Measurements from ENCODE around the gene MESP2.

MESP2 gene

GRCh38 chr15:89822951-89823711, 47.0 kb downstream of the MESP2 start:
- no peaks in the 10 kb centered on the region for H3F3A ChIP-seq (ENCODE audit: low read depth)
- H3K9me3 ChIP-seq (ENCODE audit: insufficient read depth, low read depth, low read length), result no peaks in the 10 kb centered on the region
- H2AFZ ChIP-seq (ENCODE audit: low read length), result no peak overlapping the region
- H3K4me1 ChIP-seq (ENCODE audit: insufficient read depth, low read length, poor library complexity, severe bottlenecking), result peaks cover 6% of the 10 kb centered on the region
- H3K4me3 ChIP-seq (ENCODE audit: low read length, poor library complexity, severe bottlenecking), result no peak overlapping the region
- TF ChIP-seq CTCF (conservative IDR thresholded peaks at IDR 0.05; ENCODE audit: low read length), result no peak
- no peak overlapping the region for H3K9ac ChIP-seq (ENCODE audit: low read depth, low read length, poor library complexity, severe bottlenecking)
- no peaks in the 10 kb centered on the region for H3K27me3 ChIP-seq (ENCODE audit: insufficient read depth, low read length, poor library complexity, severe bottlenecking)
- H3K36me3 ChIP-seq (ENCODE audit: insufficient read depth, low read length), result no peaks in the 10 kb centered on the region
- H3K9me2 ChIP-seq (replicated peaks; ENCODE audit: low read depth, low read length), result no peaks in the 10 kb centered on the region
- no peak overlapping the region for H3K4me2 ChIP-seq (ENCODE audit: low read depth, low read length, poor library complexity, severe bottlenecking)
- H3K79me2 ChIP-seq (ENCODE audit: insufficient read depth, low read length), result no peaks in the 10 kb centered on the region
- no peaks in the 10 kb centered on the region for H4K20me1 ChIP-seq (ENCODE audit: insufficient read depth, low read length, poor library complexity, severe bottlenecking)

- Histone ChIP-seq H4K20me1 (ENCODE audit: insufficient read depth, low read length, poor library complexity, severe bottlenecking) (no peaks in the 10 kb centered on the region), H2AFZ (ENCODE audit: low read length) (no peak overlapping the region), H3K9me3 (ENCODE audit: insufficient read depth, low read depth, low read length) (no peaks in the 10 kb centered on the region), H3K27me3 (ENCODE audit: insufficient read depth, low read length, poor library complexity, severe bottlenecking) (no peaks in the 10 kb centered on the region), H3K36me3 (ENCODE audit: insufficient read depth, low read length) (no peaks in the 10 kb centered on the region), H3K79me2 (ENCODE audit: insufficient read depth, low read length) (no peaks in the 10 kb centered on the region), H3K9ac (ENCODE audit: low read depth, low read length, poor library complexity, severe bottlenecking) (no peak overlapping the region), H3K9me2 (replicated peaks; ENCODE audit: low read depth, low read length) (no peaks in the 10 kb centered on the region), H3K4me1 (ENCODE audit: insufficient read depth, low read length, poor library complexity, severe bottlenecking) (peaks cover 6% of the 10 kb centered on the region), H3K4me3 (ENCODE audit: low read length, poor library complexity, severe bottlenecking) (no peak overlapping the region), H3F3A (ENCODE audit: low read depth) (no peaks in the 10 kb centered on the region), H3K4me2 (ENCODE audit: low read depth, low read length, poor library complexity, severe bottlenecking) (no peak overlapping the region)
- TF ChIP-seq EZH2phosphoT487 (IDR thresholded peaks at IDR 0.05; ENCODE audit: borderline replicate concordance), result no peak
- TF ChIP-seq CTCF (conservative IDR thresholded peaks at IDR 0.05; ENCODE audit: low read length), result no peak
Observed at GRCh38 chr15:89823836-89824606, 47.9 kb downstream of the MESP2 start.

- Histone ChIP-seq H4K20me1 (ENCODE audit: insufficient read depth, low read length, poor library complexity, severe bottlenecking) (no peaks in the 10 kb centered on the region), H3K9me3 (ENCODE audit: insufficient read depth, low read depth, low read length) (no peaks in the 10 kb centered on the region), H2AFZ (ENCODE audit: low read length) (no peak overlapping the region), H3K79me2 (ENCODE audit: insufficient read depth, low read length) (no peaks in the 10 kb centered on the region), H3K27me3 (ENCODE audit: insufficient read depth, low read length, poor library complexity, severe bottlenecking) (no peaks in the 10 kb centered on the region), H3K9me2 (replicated peaks; ENCODE audit: low read depth, low read length) (no peaks in the 10 kb centered on the region), H3K36me3 (ENCODE audit: insufficient read depth, low read length) (no peaks in the 10 kb centered on the region), H3K4me1 (ENCODE audit: insufficient read depth, low read length, poor library complexity, severe bottlenecking) (peaks cover 6% of the 10 kb centered on the region), H3K4me2 (ENCODE audit: low read depth, low read length, poor library complexity, severe bottlenecking) (no peak overlapping the region), H3F3A (ENCODE audit: low read depth) (no peaks in the 10 kb centered on the region), H3K4me3 (ENCODE audit: low read length, poor library complexity, severe bottlenecking) (no peak overlapping the region), H3K9ac (ENCODE audit: low read depth, low read length, poor library complexity, severe bottlenecking) (no peak overlapping the region)
- TF ChIP-seq CTCF (conservative IDR thresholded peaks at IDR 0.05; ENCODE audit: low read length) (no peak), EZH2phosphoT487 (IDR thresholded peaks at IDR 0.05; ENCODE audit: borderline replicate concordance) (no peak)
Observed at GRCh38 chr15:89824607-89824867, 48.4 kb downstream of the MESP2 start.
